Esophagus squamous epithelium (tissue), 4 donors: ENCODE data around the gene BABAM2.

Source experiments
- CTCF ChIP-seq, 6 experiments: fragments of 450-650 bp in 4 of 6; fragments of 200-600 bp in 2 of 6; sonication (generic) in 2 of 6; IDR thresholded peaks; one replicate each; pipeline ENCODE4 v1.5.1; 2016 to 2019; ENCODE audit warnings: antibody characterized with exemption in 6 of 6, mild to moderate bottlenecking in 4 of 6, moderate library complexity in 4 of 6
- POLR2A ChIP-seq, 4 donors: fragments of 450-650 bp; IDR thresholded peaks; one replicate each; pipeline ENCODE4 v1.6.1; 2017; ENCODE audit warnings: antibody characterized with exemption in 4 of 4, mild to moderate bottlenecking in 4 of 4, moderate library complexity in 3 of 4

- TF ChIP-seq CTCF (IDR thresholded peaks at IDR 0.05) (no peak), POLR2A (IDR thresholded peaks at IDR 0.05) (no peak)
These were observed 456.1 kb downstream of the BABAM2 start for GRCh38 chr2:28346587-28346986.
